ENCODE results near the gene MAGEB2.

DNA sequence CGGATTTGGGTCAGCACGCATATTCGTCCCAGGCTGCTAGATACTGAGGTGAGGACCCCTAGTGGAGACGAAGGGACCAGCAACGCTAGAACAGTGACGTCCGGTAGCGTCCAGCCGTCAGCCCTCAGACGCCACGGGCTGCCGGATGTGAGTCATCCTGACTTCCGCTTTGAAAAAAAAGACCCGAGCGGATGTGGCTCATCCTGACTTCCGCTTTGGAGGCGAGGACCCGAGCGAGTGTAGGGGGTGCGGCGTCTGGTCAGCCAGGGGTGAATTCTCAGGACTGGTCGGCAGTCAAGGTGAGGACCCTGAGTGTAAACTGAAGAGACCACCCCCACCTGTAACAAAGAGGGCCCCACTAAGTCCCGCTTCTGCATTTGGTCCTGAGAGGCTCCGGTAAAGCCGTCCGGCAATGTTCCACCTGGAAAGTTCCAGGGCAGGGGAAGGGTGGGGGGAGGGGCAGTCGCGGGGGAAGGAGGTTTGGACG, at the start of gene MAGEB2:
- no peak for TF ChIP-seq EP300 (IDR thresholded peaks at IDR 0.05)
- TF ChIP-seq, protein P1, sequence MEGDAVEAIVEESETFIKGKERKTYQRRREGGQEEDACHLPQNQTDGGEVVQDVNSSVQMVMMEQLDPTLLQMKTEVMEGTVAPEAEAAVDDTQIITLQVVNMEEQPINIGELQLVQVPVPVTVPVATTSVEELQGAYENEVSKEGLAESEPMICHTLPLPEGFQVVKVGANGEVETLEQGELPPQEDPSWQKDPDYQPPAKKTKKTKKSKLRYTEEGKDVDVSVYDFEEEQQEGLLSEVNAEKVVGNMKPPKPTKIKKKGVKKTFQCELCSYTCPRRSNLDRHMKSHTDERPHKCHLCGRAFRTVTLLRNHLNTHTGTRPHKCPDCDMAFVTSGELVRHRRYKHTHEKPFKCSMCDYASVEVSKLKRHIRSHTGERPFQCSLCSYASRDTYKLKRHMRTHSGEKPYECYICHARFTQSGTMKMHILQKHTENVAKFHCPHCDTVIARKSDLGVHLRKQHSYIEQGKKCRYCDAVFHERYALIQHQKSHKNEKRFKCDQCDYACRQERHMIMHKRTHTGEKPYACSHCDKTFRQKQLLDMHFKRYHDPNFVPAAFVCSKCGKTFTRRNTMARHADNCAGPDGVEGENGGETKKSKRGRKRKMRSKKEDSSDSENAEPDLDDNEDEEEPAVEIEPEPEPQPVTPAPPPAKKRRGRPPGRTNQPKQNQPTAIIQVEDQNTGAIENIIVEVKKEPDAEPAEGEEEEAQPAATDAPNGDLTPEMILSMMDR (IDR thresholded peaks at IDR 0.05), result no peak
- TF ChIP-seq POLR2A (IDR thresholded peaks at IDR 0.05), result no peak
